Right kidney (tissue), 1 donor: ENCODE measurements around the gene WDR26.
"Not testable (repeated sequence)": the region's sequence is repeated elsewhere in the genome, so short reads cannot be mapped to it uniquely, and the experiment has no call there.

Source experiments
- DNase-seq: peaks from one replicate; pipeline ENCODE4 v3.0.0-alpha.2; 2016

WDR26 gene

DNA sequence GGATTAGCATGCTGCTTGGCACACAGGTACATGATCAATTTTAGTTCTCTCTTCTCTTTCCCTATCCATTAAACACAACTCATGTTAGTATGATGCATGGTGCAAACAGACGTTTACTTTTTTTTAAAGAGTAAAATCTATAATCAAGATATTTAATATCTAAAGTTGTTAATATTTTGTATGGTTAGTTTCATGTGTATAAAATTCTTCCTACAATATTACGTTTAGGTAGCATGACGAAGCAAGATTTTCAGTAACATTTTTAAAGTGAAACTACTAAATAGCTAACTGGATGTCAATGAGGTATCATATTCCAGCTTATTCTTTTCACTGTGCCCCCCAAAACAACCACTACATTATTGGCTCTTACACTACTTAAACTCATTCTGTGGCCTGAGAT lies 41.3 kb downstream of the WDR26 start:
- no peak for DNase-seq

DNA sequence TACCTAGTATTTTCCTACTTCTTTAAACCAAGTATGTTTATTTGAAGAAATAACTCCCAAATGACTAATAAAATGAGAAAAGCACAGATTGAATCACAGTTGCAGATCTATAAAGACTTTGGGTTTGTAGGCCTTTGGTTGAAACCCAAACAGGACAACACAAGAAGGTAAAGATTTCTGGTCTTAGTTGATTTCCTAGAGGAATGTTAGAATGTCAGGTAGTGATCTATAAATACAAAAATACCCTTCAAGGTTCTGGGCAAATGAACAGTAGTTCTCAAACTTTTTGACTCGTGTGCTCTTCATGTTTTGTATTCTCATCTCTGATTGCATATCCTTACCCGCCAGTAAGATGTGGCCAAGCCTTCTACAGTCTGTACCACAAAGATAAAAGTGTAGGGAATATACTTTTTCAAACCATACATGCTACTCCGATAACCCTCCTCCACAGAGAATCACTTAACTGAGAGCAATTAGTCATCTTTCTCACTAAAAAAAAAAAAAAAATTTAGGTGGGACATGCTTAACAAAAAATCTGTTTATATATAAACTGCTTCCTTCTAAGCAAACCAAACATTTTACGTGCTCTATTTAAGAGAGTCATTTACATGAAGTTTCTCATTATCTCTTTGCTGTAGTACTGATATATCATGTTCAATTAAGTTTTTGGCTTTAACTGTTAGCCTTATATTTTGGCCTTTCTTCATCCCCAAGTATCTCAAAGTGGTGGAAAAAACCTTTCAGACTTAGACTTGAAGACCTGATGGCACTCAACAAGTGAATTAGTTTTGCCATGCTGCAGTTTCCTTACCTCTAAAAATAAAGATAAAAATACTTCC lies 42.0 kb downstream of the WDR26 start:
- no peak for DNase-seq

DNA sequence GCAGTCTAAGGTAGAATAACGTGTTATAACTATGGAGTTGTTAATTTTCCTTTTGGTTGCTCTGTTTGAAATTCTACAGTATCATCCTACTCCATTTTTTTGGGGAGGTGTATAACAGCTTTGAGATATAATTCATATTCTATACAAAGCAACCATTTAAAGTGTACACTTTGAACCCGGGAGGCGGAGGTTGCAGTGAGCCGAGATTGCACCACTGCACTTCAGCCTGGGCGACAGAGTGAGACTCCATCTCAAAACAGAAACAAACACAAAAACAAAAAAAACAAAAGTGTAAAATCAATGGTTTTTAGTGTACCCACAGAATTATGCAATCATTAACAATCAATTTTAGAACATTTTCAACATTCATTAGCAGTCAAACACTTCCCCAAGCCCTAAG lies 44.1 kb downstream of the WDR26 start:
- no peak for DNase-seq

DNA sequence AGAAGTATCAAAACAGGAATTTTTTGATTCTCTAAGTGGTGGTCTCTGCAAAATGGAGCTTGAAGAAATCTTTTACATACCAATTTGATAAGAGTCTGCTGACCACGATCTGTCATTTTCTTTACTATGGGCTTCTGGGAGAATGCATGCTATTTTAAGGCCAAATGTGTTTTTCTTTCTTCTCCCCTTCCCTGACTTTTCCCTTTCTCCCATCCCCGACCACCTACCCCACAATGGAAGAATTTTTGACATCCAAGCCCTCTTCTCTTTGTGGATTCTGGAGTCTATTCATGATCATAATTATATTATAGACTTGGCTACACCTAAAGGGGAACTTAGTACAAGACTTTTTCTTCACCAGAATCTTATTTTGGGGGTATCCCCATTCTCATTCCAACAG lies 46.7 kb downstream of the WDR26 start:
- no peak for DNase-seq

DNA sequence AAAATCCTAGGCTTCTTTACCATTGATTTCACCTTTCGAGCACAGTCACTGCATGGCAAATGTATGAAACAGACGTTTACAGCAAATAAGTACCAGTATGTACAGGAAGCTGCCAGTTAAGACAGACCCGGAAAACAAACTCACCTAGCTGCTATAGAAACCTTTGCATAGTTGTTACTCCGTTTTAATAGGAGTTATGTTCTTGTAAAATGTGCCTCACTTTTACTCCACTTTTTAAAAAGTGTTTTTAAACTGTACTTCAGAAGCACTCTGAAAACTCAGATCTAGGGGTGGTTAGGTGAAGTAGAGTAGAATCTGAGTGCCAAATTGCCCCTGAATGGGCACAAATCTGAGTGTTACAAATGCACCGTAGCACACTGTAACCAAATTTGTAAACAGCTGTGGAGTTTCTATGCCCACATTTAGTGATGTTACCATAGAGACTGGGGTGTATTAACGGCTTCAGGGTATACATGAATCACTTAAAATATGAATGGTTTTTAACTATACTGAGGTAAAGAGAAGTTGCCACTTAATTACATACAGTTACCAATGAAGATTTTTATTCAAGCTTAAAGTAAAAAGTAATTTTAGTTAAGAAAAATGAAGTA lies 47.2 kb downstream of the WDR26 start:
- no peak for DNase-seq

DNA sequence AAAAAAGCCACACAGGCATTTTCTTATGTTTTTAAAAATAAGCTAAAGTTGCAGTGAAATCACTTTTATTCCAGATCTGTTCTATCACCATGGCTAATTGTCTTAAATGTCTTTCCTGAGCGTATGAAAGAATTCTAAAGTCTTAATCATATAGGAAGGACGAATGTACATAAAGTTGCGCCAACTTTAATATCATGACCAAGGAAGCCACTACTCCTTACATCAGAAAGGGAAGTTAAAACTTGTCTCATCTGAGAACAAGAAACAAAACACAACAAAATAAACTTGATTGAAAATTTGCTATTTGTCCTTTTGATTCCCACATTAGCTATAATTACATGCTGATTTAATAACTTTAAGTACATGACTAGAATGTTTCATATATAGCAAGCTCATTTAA lies 51.4 kb downstream of the WDR26 start:
- no peak for DNase-seq

DNA sequence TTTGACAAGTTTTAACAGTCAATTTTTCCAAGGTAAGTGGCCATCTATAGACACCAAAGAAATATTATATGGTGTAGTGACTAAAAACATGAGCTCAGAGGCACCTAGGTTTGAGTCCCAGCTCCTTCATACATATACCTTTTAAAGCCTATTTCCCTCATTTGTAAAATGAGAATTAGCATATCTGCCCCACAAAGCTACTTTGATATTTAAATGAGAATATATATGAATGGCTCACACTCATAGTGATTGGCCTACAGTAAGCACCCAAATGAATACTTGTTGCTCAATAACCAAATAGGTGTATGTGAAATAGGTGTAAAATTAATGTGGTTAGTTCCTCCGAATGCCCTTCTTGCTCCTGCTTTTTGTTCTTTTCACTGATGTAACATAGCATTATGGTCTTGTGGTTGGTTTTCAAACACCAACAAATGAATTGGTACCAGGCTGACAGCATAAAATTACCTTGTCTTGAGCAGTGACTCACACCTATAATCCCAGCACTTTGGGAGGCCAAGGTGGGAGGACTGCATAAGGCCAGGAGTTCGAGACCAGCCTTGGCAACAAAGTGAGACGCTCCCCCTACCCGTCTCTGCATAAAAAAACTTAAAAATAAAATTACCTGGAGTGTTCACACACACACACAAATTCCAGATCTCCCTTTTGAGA lies 52.6 kb downstream of the WDR26 start:
- no peak for DNase-seq

DNA sequence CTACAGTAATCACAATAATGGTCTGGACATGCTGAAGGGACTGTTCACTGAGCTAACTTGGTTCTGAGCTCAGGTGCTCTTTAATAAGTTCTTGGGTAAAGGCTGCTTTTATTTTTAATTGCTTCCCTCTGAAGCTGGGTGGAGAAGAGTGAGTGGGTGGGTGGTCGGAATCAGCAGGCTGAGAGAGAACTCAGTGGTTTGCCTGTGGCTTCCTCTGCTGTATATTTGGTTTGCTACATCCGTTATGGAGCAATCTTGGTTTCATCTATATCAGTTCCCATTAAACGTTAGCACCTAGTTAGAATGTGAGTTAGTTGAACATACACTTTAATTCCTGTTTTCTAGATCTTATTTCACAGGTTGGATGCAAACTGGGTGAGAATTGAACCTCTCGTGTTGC lies 54.6 kb downstream of the WDR26 start:
- no peak for DNase-seq

DNA sequence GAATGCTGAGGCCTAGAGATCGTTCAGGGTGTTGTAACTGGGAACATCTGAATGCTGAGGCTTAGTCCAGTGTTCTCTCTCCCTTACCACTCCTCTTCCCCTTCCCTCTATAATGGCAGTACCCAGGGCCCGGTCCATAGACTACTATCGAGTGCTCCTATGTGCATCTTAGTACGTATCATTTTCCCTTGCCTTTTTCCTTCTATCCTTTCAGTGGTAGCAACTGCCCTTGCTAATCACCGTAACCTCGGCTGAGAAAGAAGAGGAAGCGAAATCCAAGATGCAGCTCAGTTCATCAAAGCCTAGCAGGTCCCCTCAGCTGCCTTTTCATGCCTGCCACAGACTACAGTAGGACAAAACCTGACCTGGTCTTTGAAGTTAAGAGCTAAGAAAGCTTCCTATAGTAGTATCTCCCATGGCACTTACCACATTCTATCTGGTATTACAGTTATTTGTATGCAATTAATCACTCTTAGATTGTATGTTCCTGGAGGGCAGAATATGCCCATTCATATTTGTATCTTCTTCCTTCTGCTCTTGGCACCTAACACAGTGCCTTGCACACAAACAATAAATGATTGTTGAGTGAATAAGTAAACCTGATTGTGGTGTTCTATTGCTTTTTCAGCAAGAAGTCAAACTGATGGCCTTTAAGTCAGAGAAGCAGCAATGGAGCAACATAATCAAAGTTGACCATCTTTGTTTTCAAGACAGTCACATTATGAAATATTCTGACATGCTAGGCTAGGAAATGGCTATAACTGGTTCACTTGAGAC lies 55.6 kb downstream of the WDR26 start:
- DNase-seq: no peak

DNA sequence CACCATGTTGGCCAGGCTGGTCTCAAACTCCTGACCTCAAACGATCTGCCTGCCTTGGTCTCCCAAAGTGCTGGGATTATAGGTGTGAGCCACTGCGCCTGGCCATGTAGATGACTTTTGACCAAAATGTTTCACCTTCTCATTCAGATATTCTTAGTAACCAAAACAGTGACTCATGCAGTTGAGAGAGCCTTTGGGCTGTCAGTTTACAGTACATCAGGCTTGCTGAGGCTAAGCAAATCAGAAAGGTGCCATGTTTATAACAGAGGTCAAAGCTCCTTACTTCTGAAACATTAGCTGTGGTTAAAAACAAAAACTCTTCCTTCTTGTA lies 57.0 kb downstream of the WDR26 start:
- DNase-seq: no peak

DNA sequence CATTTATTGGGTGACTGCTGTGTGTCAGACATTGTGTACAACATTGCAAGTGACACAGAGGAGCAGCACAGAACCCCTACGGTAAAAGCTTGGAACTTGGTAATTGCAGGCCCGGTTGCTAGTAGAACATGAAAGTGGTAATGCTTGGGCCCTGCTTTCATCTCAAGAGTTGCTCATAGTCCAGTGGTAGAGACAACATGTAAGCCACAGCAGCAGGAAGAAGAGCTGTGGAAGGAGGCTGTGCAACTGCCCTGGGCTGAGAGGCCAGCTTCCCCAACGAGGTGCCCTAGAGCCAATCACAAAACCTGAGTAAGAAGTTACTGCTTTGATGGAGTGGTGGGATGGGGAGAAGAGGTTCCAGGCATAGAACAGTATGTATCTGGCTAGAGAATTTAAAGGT lies 59.5 kb downstream of the WDR26 start:
- DNase-seq: no peak

DNA sequence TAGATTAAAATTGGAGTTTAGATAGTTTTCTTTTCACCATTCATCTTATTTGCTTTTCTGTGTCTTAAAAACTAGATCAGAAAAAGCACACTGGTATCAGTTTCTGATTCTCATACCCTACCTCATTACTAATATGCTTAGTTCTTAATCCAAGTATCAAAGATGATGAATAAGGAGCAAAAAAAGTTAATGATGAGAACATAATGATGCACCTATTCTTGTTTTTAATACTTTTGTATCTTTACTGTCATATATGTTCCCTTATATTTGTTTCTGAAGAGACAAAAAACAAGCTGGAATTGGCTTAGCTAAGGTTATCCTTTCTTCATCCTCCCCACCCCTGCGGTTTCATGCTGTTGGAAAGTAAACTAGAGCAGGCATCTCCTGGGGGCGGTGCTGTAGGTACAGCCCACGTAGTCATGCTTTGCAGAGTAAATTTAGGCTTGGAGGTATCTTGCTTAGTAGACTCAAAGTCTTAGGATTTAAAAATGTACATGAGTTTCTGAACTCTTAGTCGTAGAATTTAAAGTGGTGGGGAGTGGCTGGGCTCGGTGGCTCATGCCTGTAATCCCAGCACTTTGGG lies 61.5 kb downstream of the WDR26 start:
- DNase-seq: no peak

DNA sequence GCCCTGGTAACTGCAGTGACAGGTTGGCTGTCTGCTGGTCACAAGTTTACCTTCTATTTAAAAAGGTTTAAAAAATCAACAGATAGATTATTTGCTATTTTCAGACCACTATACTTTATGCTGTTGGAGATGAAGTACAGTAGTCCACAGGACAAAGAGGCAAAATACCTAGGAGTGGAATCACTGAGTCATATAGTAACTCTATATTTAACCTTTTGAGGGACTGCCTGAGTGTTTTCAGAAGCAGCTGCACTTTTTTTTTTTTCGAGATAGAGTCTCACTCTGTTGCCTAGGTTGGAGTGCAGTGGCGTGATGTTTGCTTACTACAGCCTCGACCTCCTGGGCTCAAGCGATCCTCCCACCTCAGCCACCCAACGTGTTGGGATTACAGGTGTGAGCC lies 66.2 kb downstream of the WDR26 start:
- DNase-seq: no peak

DNA sequence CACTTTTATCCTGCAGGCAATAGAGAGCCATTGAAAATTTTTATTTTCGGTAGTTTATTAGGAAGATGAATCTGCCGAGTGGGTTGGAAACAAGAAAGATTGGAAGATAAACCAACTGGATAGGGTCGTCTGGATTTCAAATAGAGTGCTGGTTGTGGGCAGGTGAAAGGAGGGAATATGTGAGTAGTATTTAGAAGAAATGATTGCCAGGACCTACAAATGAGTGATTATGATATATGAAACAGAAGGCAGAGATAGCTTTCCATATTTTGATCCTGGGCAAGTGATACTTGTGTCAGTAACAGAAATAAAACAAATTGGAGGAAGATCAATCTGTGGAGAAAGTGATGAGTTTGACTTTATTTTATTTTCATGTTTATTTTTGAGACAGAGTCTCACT lies 75.4 kb downstream of the WDR26 start:
- DNase-seq: no peak

DNA sequence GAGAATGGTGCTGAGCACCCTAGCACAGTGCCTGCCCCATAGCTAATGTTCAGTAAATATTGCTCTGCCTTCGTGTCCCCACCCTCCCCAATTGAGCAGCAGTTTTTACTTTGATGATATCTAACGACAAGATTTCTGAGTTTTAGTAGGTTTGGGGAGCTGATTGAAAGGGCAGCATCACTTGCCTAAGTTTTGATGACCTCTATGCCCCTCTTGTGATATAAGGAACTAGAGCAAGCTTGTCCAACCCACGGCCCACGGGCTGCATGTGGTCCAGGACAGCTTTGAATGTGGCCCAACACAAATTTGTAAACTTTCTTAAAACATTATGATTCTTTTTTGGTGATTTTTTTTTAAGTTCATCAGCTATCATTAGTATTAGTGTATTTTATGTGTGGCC lies 76.4 kb downstream of the WDR26 start:
- DNase-seq: no peak

DNA sequence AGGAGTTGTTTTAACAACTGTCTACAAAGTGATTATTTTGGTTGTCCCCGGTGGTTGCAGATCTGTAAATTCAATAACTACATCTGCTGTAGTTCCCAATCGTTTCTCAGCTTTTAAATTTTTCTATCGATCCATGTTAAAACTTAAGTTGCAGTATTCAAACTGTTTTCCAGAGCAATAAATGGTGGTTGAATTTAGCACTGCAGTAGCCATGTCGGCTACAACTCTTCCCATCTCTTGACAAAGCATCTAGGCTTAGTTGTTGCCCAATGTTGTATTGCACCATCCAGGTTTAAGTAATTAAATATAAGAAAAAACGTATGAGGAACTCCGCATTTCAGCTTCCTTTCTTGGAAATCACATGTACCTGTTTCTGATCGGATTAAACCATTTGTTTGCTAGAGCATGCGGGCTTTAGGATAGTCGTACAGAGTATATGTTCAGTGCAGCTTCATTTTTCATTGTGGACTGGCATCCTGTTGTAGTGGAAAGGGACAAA lies 76.9 kb downstream of the WDR26 start:
- DNase-seq: no peak

DNA sequence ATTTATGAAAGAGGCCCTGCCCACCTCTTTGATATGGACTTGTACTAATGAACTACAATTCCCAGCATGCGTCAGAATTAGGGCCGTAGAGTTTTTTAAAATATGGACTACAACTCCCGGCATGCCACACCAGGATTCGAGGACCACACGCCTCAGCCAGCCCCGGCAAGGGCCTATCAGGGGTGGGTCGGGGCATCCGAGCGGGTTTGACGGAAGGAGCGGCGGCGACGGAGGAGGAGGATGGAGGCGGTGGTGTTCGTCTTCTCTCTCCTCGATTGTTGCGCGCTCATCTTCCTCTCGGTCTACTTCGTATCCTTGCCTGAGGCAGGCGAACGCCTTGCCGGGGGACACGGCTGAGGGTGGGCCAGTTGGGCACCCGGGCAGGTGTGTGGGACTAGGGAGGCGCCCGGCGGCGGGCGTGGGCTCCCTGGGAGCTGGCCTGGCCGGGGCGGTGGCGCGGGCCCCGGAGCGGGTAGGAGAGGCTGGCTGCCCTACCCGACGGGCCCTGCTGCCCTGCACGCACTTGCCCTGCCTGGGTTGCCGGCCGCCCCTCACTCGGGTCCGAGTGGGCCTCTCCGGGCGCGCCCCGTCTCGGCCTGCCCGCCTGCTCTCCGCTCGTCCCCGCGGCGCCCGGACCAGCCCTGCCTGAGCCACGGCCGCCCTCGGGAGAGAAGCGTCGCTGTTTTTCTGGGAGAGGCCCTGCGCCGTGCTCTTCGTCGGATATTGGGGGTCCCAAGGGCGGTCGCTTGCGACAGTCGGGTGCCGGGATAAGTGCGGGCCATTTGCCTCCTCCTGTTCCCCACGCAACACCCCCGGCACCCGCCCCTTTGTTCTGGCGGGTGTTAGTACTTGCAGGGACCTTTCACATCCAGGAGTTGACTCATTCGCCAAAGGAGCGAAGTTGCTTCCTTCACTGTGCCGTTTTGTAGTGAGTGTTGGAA lies 77.6 kb downstream of the WDR26 start, which contains the start of gene CNIH4:
CNIH4 (plus strand) TSS at position 195 of the 941 bp plus-strand sequence; CDS start at position 241, 46 bp downstream.
- peak; percentile 97 for DNase-seq

DNA sequence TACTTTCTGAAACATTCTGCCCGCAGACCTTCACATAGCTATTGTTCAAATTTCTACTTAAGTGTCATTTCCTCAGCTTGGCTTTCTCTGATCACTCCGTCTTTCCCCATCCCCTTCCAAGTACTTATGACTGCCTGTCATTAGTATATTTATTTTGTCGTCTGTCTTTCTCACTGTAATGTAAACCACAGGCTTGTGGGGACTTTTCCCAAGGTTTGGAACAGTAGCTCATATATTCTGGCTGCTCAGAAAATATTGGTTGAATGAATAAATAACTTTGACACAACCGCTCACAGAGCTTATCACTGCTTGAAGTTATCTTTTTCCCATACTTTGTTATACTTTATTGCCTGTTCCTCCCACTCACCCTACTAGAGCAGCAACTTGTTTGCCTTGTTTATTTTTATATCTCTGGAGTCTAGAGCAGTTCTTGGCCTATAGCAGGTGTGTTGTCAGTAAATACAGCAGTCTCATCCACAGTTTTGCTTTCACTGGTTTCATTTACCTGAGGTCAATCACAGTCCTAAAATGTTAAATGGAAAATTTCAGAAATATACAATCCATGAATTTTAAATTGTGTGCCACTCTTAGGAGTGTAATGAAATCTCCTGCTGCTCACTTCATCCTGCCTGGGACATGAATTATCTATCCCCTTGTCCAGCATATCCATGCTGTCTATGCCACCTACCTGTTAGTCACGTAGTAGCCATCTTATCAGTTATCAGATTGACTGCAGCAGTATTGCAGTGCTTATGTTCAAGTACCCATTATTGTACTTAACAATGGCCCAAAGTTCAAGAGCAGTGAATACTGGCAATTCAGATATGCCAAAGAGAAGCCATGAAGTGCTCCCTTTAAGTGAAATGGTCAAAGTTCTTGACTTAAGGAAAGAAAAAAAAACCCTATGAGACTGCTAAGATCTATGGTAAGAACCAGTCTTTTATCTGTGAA lies 80.3 kb downstream of the WDR26 start:
- DNase-seq: no peak

DNA sequence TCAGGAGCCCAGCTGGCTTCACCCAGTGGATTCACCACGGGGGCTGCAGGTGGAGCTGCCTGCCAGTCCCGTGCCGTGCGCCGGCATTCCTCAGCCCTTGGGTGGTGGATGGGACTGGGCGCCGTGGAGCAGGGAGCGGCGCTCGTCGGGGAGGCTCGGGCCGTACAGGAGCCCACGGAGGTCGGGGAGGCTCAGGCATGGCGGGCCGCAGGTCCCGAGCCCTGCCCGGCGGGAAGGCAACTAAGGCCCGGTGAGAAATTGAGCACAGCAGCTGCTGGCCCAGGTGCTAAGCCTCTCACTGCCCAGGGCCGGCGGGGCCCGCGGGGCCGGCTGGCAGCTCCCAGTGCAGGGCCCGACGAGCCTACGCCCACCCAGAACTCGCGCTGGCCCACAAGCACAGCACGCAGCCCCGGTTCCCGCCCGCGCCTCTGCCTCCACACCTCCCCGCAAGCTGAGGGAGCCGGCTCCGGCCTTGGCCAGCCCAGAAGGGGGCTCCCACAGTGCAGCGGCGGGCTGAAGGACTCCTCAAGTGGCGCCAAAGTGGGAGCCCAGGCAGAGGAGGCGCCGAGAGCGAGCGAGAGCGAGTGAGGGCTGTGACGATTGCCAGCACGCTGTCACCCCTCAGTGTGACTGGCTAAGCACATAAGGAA lies 82.0 kb downstream of the WDR26 start:
- DNase-seq: not testable (repeated sequence)
